Spleen (tissue), 11 donors: ENCODE measurements around the gene ST6GALNAC4. TPM values are rescaled to one million over a fixed set of nuclear protein-coding genes. Genes with fewer than 3 reads are reported as not detected.

Experiments
- DNase-seq: peaks from one replicate; pipeline ENCODE4 v3.0.0-alpha.2; 2020
- H3K27ac ChIP-seq, 8 donors: fragments of 200-600 bp; sonication (generic) in 7 of 8; 1 replicate in 4 of 8; 2 replicates in 4 of 8; pipeline versions ENCODE4 v1.5.0 to v1.8.0; 2016 to 2021; ENCODE audit warnings: inconsistent platforms in 4 of 8, mild to moderate bottlenecking in 4 of 8, moderate library complexity in 1 of 8
- H3K27me3 ChIP-seq, 7 donors: fragments of 200-600 bp; sonication (generic) in 6 of 7; replicated peaks in 1 of 7; 1 replicate in 4 of 7; 2 replicates in 3 of 7; pipeline versions ENCODE4 v1.5.0 to v1.8.0; 2016 to 2021; ENCODE audit warnings: inconsistent platforms in 3 of 7, mild to moderate bottlenecking in 1 of 7
- H3K36me3 ChIP-seq, 6 donors: fragments of 200-600 bp; sonication (generic) in 5 of 6; 1 replicate in 4 of 6; 2 replicates in 2 of 6; pipeline versions ENCODE4 v1.5.0 to v1.8.0; 2016 to 2021; ENCODE audit warnings: inconsistent platforms in 2 of 6
- H3K4me1 ChIP-seq, 6 donors: fragments of 200-600 bp; sonication (generic) in 5 of 6; 1 replicate in 3 of 6; 2 replicates in 3 of 6; pipeline versions ENCODE4 v1.5.0 to v1.8.0; 2016 to 2021; ENCODE audit warnings: inconsistent platforms in 3 of 6
- H3K4me3 ChIP-seq, 8 donors: fragments of 200-600 bp; sonication (generic) in 7 of 8; 1 replicate in 4 of 8; 2 replicates in 4 of 8; pipeline versions ENCODE4 v1.5.0 to v1.8.0; 2016 to 2021; ENCODE audit warnings: inconsistent platforms in 4 of 8, mild to moderate bottlenecking in 4 of 8, moderate library complexity in 2 of 8
- H3K9me3 ChIP-seq, 8 donors: fragments of 200-600 bp; sonication (generic) in 7 of 8; 1 replicate in 4 of 8; 2 replicates in 4 of 8; pipeline versions ENCODE4 v1.5.0 to v1.8.0; 2016 to 2021; ENCODE audit warnings: inconsistent platforms in 4 of 8
- CTCF ChIP-seq, 11 experiments: fragments of 200-600 bp in 7 of 11; fragments of 450-650 bp in 4 of 11; sonication (generic) in 4 of 11; IDR thresholded peaks in 8 of 11; conservative IDR thresholded peaks in 3 of 11; 1 replicate in 7 of 11; 2 replicates in 4 of 11; pipeline versions ENCODE4 v1.4.0 to v1.8.0; 2016 to 2021; ENCODE audit warnings: antibody characterized with exemption in 11 of 11, inconsistent platforms in 4 of 11, mild to moderate bottlenecking in 1 of 11
- POLR2A ChIP-seq, 3 donors: fragments of 450-650 bp; IDR thresholded peaks; one replicate each; pipeline ENCODE4 v1.5.1; 2017; ENCODE audit warnings: antibody characterized with exemption in 3 of 3, mild to moderate bottlenecking in 1 of 3
- POLR2AphosphoS5 ChIP-seq, 3 donors: sonication (generic); formaldehyde crosslinking; IDR thresholded peaks; one replicate each; pipeline ENCODE4 v1.5.1; 2017; ENCODE audit warnings: antibody characterized with exemption in 3 of 3
- WGBS, 5 donors: extraction: QIAGEN DNeasy Blood & Tissue Kit in 3 of 5; methylation state at CpG; one replicate each; pipeline versions ENCODE4 v1.1.5 to v1.1.7; 2013 to 2018; 5-methylcytosine and 5-hydroxymethylcytosine counted together
- intact Hi-C: fragments of 100-400 bp; cut with DNase I; formaldehyde crosslinking; loops from one replicate; pipeline ENCODE4 v1.15.0; 2023; ENCODE audit warnings: low total_unique reads
- polyA plus RNA-seq, 3 donors: library from polyadenylated mRNA; stranded (reverse); fragments of 200-250 nt; gene quantifications; one replicate each; pipeline ENCODE4 v1.2.1, GENCODE V29; 2013
- total RNA-seq, 7 donors: library from RNA; depleted of rRNA in 3 of 7; stranded (reverse); fragments of >200 nt in 3 of 7; fragmentation: NEBNext Ultra II Directional in 4 of 7; extraction: Animal tissue kit (Norgen Biotek cat#: 25700) in 4 of 7; gene quantifications; one replicate each; pipeline versions ENCODE4 v1.1.0 to v1.2.1, GENCODE V29; 2016 to 2021
- donor health status: healthy with polysubstance abuse.
- donor health status: DM: no; HTN: no; CAD: no; lungs with moderate emphysema.
- donor health status: DM: no; HTN: no; CAD: no.
- donor health status: Bipolar disorder and iron deficiency.
- donor health status: healthy.
- donor health status: DM: no; HTN: no; CAD: no.
- donor health status: DM: yes; HTN: yes; CAD: no.

Gene ST6GALNAC4
- total and polyA plus RNA-seq, 10 donors, result 16.0 to 92.8 (median 59.3) TPM

GRCh38 chr9:127946728-127947127, 29.9 kb upstream of the ST6GALNAC4 start:
- H3K27me3 ChIP-seq, result no peaks in the 10 kb centered on the region
- DNase-seq, result no peak
- H3K9me3 ChIP-seq, result no peaks in the 10 kb centered on the region
- H3K4me1 ChIP-seq, result peaks cover 7 to 76% (median 31%) of the 10 kb centered on the region in 6 donors
- no peak overlapping the region for H3K4me3 ChIP-seq
- 50 to 86% (median 78%) methylated on average over 3 of the region's 3 CpGs for WGBS, 5 donors
- TF ChIP-seq POLR2AphosphoS5 (IDR thresholded peaks at IDR 0.05) (no peak), POLR2A (IDR thresholded peaks at IDR 0.05) (no peak), CTCF (IDR thresholded peaks at IDR 0.05 in 8 of 11, conservative IDR thresholded peaks at IDR 0.05 in 3 of 11) (no peak)
- H3K27ac ChIP-seq, result peak overlapping the region in 1 of 8 donors; percentile 30
- intact Hi-C loops, result no loop called here
- H3K36me3 ChIP-seq, result peaks cover 0 to 96% (median 46%) of the 10 kb centered on the region in 6 donors

GRCh38 chr9:127945942-127946341, 29.1 kb upstream of the ST6GALNAC4 start:
- intact Hi-C loops, result no loop called here
- Histone ChIP-seq H3K4me1 (peaks cover 7 to 76% (median 30%) of the 10 kb centered on the region in 6 donors), H3K36me3 (peaks cover 0 to 98% (median 48%) of the 10 kb centered on the region in 6 donors), H3K27ac (no peak overlapping the region), H3K27me3 (no peaks in the 10 kb centered on the region), H3K4me3 (no peak overlapping the region), H3K9me3 (no peaks in the 10 kb centered on the region)
- WGBS, 5 donors, result 86 to 92% (median 91%) methylated on average over 8 to 9 of the region's 9 CpGs
- DNase-seq, result no peak
- TF ChIP-seq POLR2AphosphoS5 (IDR thresholded peaks at IDR 0.05), result peak in 1 of 3 donors; percentile 14
- no peak for TF ChIP-seq CTCF (IDR thresholded peaks at IDR 0.05 in 8 of 11, conservative IDR thresholded peaks at IDR 0.05 in 3 of 11)

- Histone ChIP-seq H3K27me3 (no peaks in the 10 kb centered on the region), H3K4me3 (no peak overlapping the region), H3K27ac (no peak overlapping the region), H3K4me1 (peaks cover 7 to 71% (median 27%) of the 10 kb centered on the region in 6 donors), H3K36me3 (peaks cover 0 to 95% (median 48%) of the 10 kb centered on the region in 6 donors), H3K9me3 (no peaks in the 10 kb centered on the region)
- no peak for DNase-seq
- intact Hi-C loops, result no loop called here
- TF ChIP-seq POLR2A (IDR thresholded peaks at IDR 0.05) (no peak), CTCF (IDR thresholded peaks at IDR 0.05 in 8 of 11, conservative IDR thresholded peaks at IDR 0.05 in 3 of 11) (no peak), POLR2AphosphoS5 (IDR thresholded peaks at IDR 0.05) (peak in 1 of 3 donors; percentile 42)
- WGBS, 5 donors, result 82 to 96% (median 94%) methylated on average over 14 to 24 of the region's 24 CpGs
These were observed 28.5 kb upstream of the ST6GALNAC4 start for GRCh38 chr9:127945338-127945737.

GRCh38 chr9:127944586-127945218, 27.9 kb upstream of the ST6GALNAC4 start:
- Histone ChIP-seq H3K9me3 (no peaks in the 10 kb centered on the region), H3K27me3 (no peaks in the 10 kb centered on the region), H3K36me3 (peaks cover 0 to 95% (median 48%) of the 10 kb centered on the region in 6 donors), H3K4me3 (no peak overlapping the region), H3K27ac (peak overlapping the region in 1 of 8 donors; percentile 29), H3K4me1 (peaks cover 7 to 65% (median 25%) of the 10 kb centered on the region in 6 donors)
- WGBS, 5 donors, result 91 to 96% (median 94%) methylated on average over 25 to 38 of the region's 38 CpGs
- no peak for TF ChIP-seq POLR2A (IDR thresholded peaks at IDR 0.05)
- TF ChIP-seq POLR2AphosphoS5 (IDR thresholded peaks at IDR 0.05), result peak in 2 of 3 donors; percentile 18 to 54
- intact Hi-C loops, result no loop called here
- DNase-seq, result no peak
